Fibroblast of the aortic adventitia (primary cell): ENCODE results near the gene SNPH. TPM values are rescaled to one million over a fixed set of nuclear protein-coding genes. Genes with fewer than 3 reads are reported as not detected.

Source experiments
- DNase-seq: peaks from one replicate; pipeline ENCODE4 v3.0.0-alpha.2; 2010; ENCODE audit warnings: low read depth
- H3K4me3 ChIP-seq: 2 replicates; pipeline ENCODE4 v1.5.1; 2011; ENCODE audit warnings: low read depth, mild to moderate bottlenecking, control low read depth, low read length, moderate library complexity
- CTCF ChIP-seq: IDR thresholded peaks from 2 replicates; pipeline ENCODE4 v1.5.1; 2011; ENCODE audit warnings: mild to moderate bottlenecking, low read length, control low read depth, inconsistent platforms; ENCODE audit not compliant: insufficient read depth
- total RNA-seq: library from RNA; depleted of rRNA; stranded (reverse); fragments of >200 nt; gene quantifications from 2 replicates; pipeline ENCODE4 v1.2.3, GENCODE V29; 2012; ENCODE audit warnings: low replicate concordance

Gene SNPH
- total RNA-seq, 1 donor = 7.7 TPM

- TF ChIP-seq CTCF = no peak
Measured at GRCh38 chr20:1287306-1287705, 21.2 kb downstream of the SNPH start.

GRCh38 chr20:1287787-1288569 is 21.9 kb downstream of the SNPH start:
- no peak for TF ChIP-seq CTCF

More at GRCh38 chr20:1287306-1287705, 21.2 kb downstream of the SNPH start:
- H3K4me3 ChIP-seq = no peak overlapping the region
- no peak for DNase-seq

GRCh38 chr20:1291191-1291741 is 25.2 kb downstream of the SNPH start:
- no peak overlapping the region for H3K4me3 ChIP-seq
- no peak for TF ChIP-seq CTCF
- peak; percentile 13 for DNase-seq

More at GRCh38 chr20:1287787-1288569, 21.9 kb downstream of the SNPH start:
- H3K4me3 ChIP-seq = no peak overlapping the region
- no peak for DNase-seq

GRCh38 chr20:1292620-1293019 is 26.5 kb downstream of the SNPH start:
- H3K4me3 ChIP-seq = no peak overlapping the region
- TF ChIP-seq CTCF = no peak
- DNase-seq = no peak

- no peak for DNase-seq
- no peak overlapping the region for H3K4me3 ChIP-seq
- no peak for TF ChIP-seq CTCF
Measured at GRCh38 chr20:1293641-1294379, 27.7 kb downstream of the SNPH start.

GRCh38 chr20:1294497-1294896 is 28.4 kb downstream of the SNPH start:
- no peak for TF ChIP-seq CTCF
- no peak for DNase-seq
- no peak overlapping the region for H3K4me3 ChIP-seq
